Measurements from ENCODE around the gene OXA1L. TPM values are rescaled to one million over a fixed set of nuclear protein-coding genes. Genes with fewer than 3 reads are reported as not detected.

The OXA1L gene
- polyA plus RNA-seq, 3 donors = 61.2 to 264 (median 86.9) TPM

GRCh38 chr14:22767323-22767589, 768 bp downstream of the OXA1L start:
- H3K4me3 Mint-ChIP-seq = peak overlapping the region; percentile 88 to 94
- Histone ChIP-seq H3K4me2 (replicated peaks; ENCODE audit: extremely low read depth, low read length, poor library complexity, severe bottlenecking) (peak overlapping the region; percentile 77), H2AFZ (ENCODE audit: insufficient read depth, low read depth, low read length, poor library complexity, severe bottlenecking) (peak overlapping the region; percentile 82), H4K20me1 (ENCODE audit: insufficient read depth, low read length) (peaks cover 49% of the 10 kb centered on the region), H3K27me3 (ENCODE audit: control insufficient read depth in 2 of 2, insufficient read depth in 2 of 2, low read length in 2 of 2) (no peaks in the 10 kb centered on the region), H3K9me3 (replicated peaks in 1 of 2; ENCODE audit: control insufficient read depth in 1 of 2, insufficient read depth in 1 of 2, low read length in 2 of 2) (peaks cover 1% of the 10 kb centered on the region in 2 donors), H3K9ac (ENCODE audit: insufficient read depth, low read length, poor library complexity, severe bottlenecking) (peak overlapping the region; percentile 87), H3K4me3 (replicated peaks in 1 of 3; ENCODE audit: low read depth in 2 of 3, low read length in 3 of 3) (peak overlapping the region; percentile 77 to 97 (median 90)), H3K79me2 (ENCODE audit: insufficient read depth, low read length) (peaks cover 47% of the 10 kb centered on the region), H3K36me3 (replicated peaks in 1 of 2; ENCODE audit: control insufficient read depth in 1 of 2, insufficient read depth in 2 of 2, low read length in 2 of 2) (peaks cover 35 to 44% of the 10 kb centered on the region in 2 donors), H3K27ac (ENCODE audit: low read depth in 1 of 2, low read length in 2 of 2) (peak overlapping the region; percentile 88 to 94), H3K4me1 (ENCODE audit: control insufficient read depth in 1 of 2, insufficient read depth in 2 of 2, low read length in 2 of 2) (peaks cover 20 to 25% of the 10 kb centered on the region in 2 donors)
- peak in 1 of 3 donors; percentile 12 for DNase-seq
- H3K27me3 Mint-ChIP-seq (ENCODE audit: low read depth in 3 of 3) = no peaks in the 10 kb centered on the region
- H3K9me3 Mint-ChIP-seq = peaks cover 0 to 7% (median 2%) of the 10 kb centered on the region in 7 donors
- peak overlapping the region; percentile 89 to 98 (median 97) for H3K27ac Mint-ChIP-seq
- H3K36me3 Mint-ChIP-seq = peaks cover 44 to 50% of the 10 kb centered on the region in 2 donors
- no peak for TF ChIP-seq CTCF (IDR thresholded peaks at IDR 0.05)
- H3K4me1 Mint-ChIP-seq = peaks cover 28% of the 10 kb centered on the region
- intact Hi-C loops (cut with micrococcal nuclease) = loop anchor here (5.0 to 10.0 kb wide), 3 partner anchors 48 to 170 kb away; partner anchors contain the start of genes SLC7A7 (in 2 of the 2) and ABHD4 (in 1 of the 2)
- 0% methylated on average over 3 of the region's 6 CpGs for WGBS (ENCODE audit: insufficient coverage)

- H3K4me3 ChIP-seq (replicated peaks in 1 of 3; ENCODE audit: low read depth in 2 of 3, low read length in 3 of 3) = no peak overlapping the region
- peak overlapping the region in 1 of 2 donors; percentile 21 for H3K27ac ChIP-seq (ENCODE audit: low read depth in 1 of 2, low read length in 2 of 2)
- H3K4me1 ChIP-seq (ENCODE audit: control insufficient read depth in 1 of 2, insufficient read depth in 2 of 2, low read length in 2 of 2) = peaks cover 20 to 25% of the 10 kb centered on the region in 2 donors
- DNase-seq = no peak
- H2AFZ ChIP-seq (ENCODE audit: insufficient read depth, low read depth, low read length, poor library complexity, severe bottlenecking) = no peak overlapping the region
- peaks cover 57 to 62% of the 10 kb centered on the region in 2 donors for H3K36me3 Mint-ChIP-seq
- no peaks in the 10 kb centered on the region for H3K9me3 Mint-ChIP-seq
- intact Hi-C loops (cut with micrococcal nuclease) = loop anchor here (5.0 to 10.0 kb wide), 3 partner anchors 46 to 172 kb away; partner anchors contain the start of genes SLC7A7 (in 2 of the 2) and ABHD4 (in 1 of the 2)
- H3K4me3 Mint-ChIP-seq = no peak overlapping the region
- H3K9ac ChIP-seq (ENCODE audit: insufficient read depth, low read length, poor library complexity, severe bottlenecking) = no peak overlapping the region
- H4K20me1 ChIP-seq (ENCODE audit: insufficient read depth, low read length) = peaks cover 66% of the 10 kb centered on the region
- TF ChIP-seq CTCF (IDR thresholded peaks at IDR 0.05) = no peak
- no CpG with 5 or more reads among the region's 4 CpGs for WGBS (ENCODE audit: insufficient coverage)
- H3K27me3 Mint-ChIP-seq (ENCODE audit: low read depth in 3 of 3) = no peaks in the 10 kb centered on the region
- peaks cover 47% of the 10 kb centered on the region for H3K79me2 ChIP-seq (ENCODE audit: insufficient read depth, low read length)
- H3K4me1 Mint-ChIP-seq = peaks cover 28% of the 10 kb centered on the region
- H3K4me2 ChIP-seq (replicated peaks; ENCODE audit: extremely low read depth, low read length, poor library complexity, severe bottlenecking) = no peak overlapping the region
- no peaks in the 10 kb centered on the region for H3K9me3 ChIP-seq (replicated peaks in 1 of 2; ENCODE audit: control insufficient read depth in 1 of 2, insufficient read depth in 1 of 2, low read length in 2 of 2)
- no peaks in the 10 kb centered on the region for H3K27me3 ChIP-seq (ENCODE audit: control insufficient read depth in 2 of 2, insufficient read depth in 2 of 2, low read length in 2 of 2)
- peak overlapping the region in 6 of 7 donors; percentile 16 to 88 (median 67) for H3K27ac Mint-ChIP-seq
- peaks cover 49 to 61% of the 10 kb centered on the region in 2 donors for H3K36me3 ChIP-seq (replicated peaks in 1 of 2; ENCODE audit: control insufficient read depth in 1 of 2, insufficient read depth in 2 of 2, low read length in 2 of 2)
Observed at GRCh38 chr14:22768947-22769346, 2.5 kb downstream of the OXA1L start.
